Natural killer cell (primary cell): ENCODE results near the gene CD2AP. TPM values are rescaled to one million over a fixed set of nuclear protein-coding genes. Genes with fewer than 3 reads are reported as not detected.

Experiments used
- ATAC-seq, 3 donors: fragments of 150-1000 bp in 2 of 3; fragments of 200-7000 bp in 1 of 3; cut with Tn5 transposase; 1 replicate in 1 of 3; 2 replicates in 2 of 3; pipeline ENCODE4 v1.10.0; 2021; ENCODE audit warnings: mild to moderate bottlenecking in 2 of 3, moderate library complexity in 2 of 3
- DNase-seq, 2 donors: peaks; one replicate each; pipeline versions ENCODE4 v3.0.0 to v3.0.0-alpha.2; 2013 to 2021; ENCODE audit warnings: mixed read lengths in 1 of 2
- H3K27ac ChIP-seq: one replicate; pipeline ENCODE4 v1.5.1; 2013; ENCODE audit warnings: mild to moderate bottlenecking, low read length
- H3K27me3 ChIP-seq: one replicate; pipeline ENCODE4 v1.6.1; 2013; ENCODE audit warnings: low read length; ENCODE audit not compliant: control insufficient read depth, insufficient read depth
- H3K36me3 ChIP-seq: one replicate; pipeline ENCODE4 v1.6.1; 2013; ENCODE audit warnings: low read length; ENCODE audit not compliant: control insufficient read depth, insufficient read depth
- H3K4me1 ChIP-seq: one replicate; pipeline ENCODE4 v1.6.1; 2013; ENCODE audit warnings: low read length; ENCODE audit not compliant: control insufficient read depth, insufficient read depth
- H3K4me3 ChIP-seq: one replicate; pipeline ENCODE4 v1.5.1; 2013; ENCODE audit warnings: low read length
- H3K9me3 ChIP-seq: one replicate; pipeline ENCODE4 v1.6.1; 2013; ENCODE audit warnings: low read length; ENCODE audit not compliant: control insufficient read depth, insufficient read depth
- H3K27ac Mint-ChIP-seq, 2 donors: one replicate each; pipeline ENCODE4 v1.8.0; 2022; ENCODE audit warnings: mild to moderate bottlenecking in 2 of 2, mixed read lengths in 2 of 2, moderate library complexity in 1 of 2
- H3K27me3 Mint-ChIP-seq, 2 donors: one replicate each; pipeline ENCODE4 v1.8.0; 2022; ENCODE audit warnings: low read depth in 2 of 2, mixed read lengths in 2 of 2
- H3K36me3 Mint-ChIP-seq: one replicate; pipeline ENCODE4 v1.8.0; 2022; ENCODE audit warnings: mixed read lengths
- H3K4me1 Mint-ChIP-seq, 2 donors: one replicate each; pipeline ENCODE4 v1.8.0; 2022; ENCODE audit warnings: mixed read lengths in 2 of 2
- H3K4me3 Mint-ChIP-seq: one replicate; pipeline ENCODE4 v1.8.0; 2022; ENCODE audit warnings: mild to moderate bottlenecking, moderate library complexity, mixed read lengths
- H3K9me3 Mint-ChIP-seq, 2 donors: one replicate each; pipeline ENCODE4 v1.8.0; 2022; ENCODE audit warnings: mixed read lengths in 2 of 2
- WGBS: methylation state at CpG from one replicate; pipeline ENCODE4 v1.1.7; 2013; ENCODE audit warnings: missing lambda C conversion rate; ENCODE audit not compliant: insufficient coverage; 5-methylcytosine and 5-hydroxymethylcytosine counted together
- intact Hi-C: fragments of 100-400 bp; cut with micrococcal nuclease; formaldehyde crosslinking; loops from one replicate; pipeline ENCODE4 v1.14.2; 2022
- total RNA-seq, 4 donors: library from RNA; stranded (reverse); fragments of 120-200 nt in 1 of 4; gene quantifications; one replicate each; pipeline versions ENCODE4 v1.2.3 to v1.2.4, GENCODE V29; 2013 to 2022
- TF ChIP-seq, protein P1 (sequence below): fragments of 200-600 bp; IDR thresholded peaks from one replicate; pipeline ENCODE4 v1.8.0; 2022; ENCODE audit warnings: antibody characterized with exemption

The CD2AP gene
- total RNA-seq, 3 donors from 2014 or later (not counting 1 experiment from before 2014, with no cell fraction given), result 23.8 to 26.3 (median 26.3) TPM

DNA sequence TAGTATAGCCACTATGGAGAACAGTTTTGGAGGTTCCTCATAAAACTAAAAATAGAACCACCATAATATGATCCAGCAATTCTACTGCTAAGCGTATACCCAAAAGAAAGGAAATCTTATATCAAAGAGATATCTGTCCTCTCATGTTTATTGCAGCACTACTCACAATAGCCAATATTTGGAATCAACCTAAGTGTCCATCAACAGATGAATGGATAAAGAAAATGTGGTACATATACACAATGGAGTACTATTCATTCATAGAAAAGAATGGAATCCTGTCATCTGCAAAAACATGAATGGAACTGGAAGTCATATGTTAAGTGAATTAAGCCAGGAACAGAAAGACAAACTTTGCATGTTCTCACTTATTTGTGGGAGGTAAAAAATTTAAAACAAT lies 5.7 kb upstream of the CD2AP start:
- DNase-seq (no peak), ATAC-seq (no peak)
- H3K36me3 ChIP-seq, result no peaks in the 10 kb centered on the region
- Mint-ChIP-seq H3K36me3 (no peaks in the 10 kb centered on the region), H3K4me1 (peaks cover 0 to 3% of the 10 kb centered on the region in 2 donors), H3K4me3 (no peak overlapping the region), H3K27ac (no peak overlapping the region), H3K27me3 (peaks cover 16 to 23% of the 10 kb centered on the region in 2 donors), H3K9me3 (no peaks in the 10 kb centered on the region)
- H3K27ac ChIP-seq, result no peak overlapping the region
- H3K4me1 ChIP-seq, result peaks cover 3% of the 10 kb centered on the region
- H3K4me3 ChIP-seq, result no peak overlapping the region
- H3K27me3 ChIP-seq, result no peaks in the 10 kb centered on the region
- TF ChIP-seq, protein P1, sequence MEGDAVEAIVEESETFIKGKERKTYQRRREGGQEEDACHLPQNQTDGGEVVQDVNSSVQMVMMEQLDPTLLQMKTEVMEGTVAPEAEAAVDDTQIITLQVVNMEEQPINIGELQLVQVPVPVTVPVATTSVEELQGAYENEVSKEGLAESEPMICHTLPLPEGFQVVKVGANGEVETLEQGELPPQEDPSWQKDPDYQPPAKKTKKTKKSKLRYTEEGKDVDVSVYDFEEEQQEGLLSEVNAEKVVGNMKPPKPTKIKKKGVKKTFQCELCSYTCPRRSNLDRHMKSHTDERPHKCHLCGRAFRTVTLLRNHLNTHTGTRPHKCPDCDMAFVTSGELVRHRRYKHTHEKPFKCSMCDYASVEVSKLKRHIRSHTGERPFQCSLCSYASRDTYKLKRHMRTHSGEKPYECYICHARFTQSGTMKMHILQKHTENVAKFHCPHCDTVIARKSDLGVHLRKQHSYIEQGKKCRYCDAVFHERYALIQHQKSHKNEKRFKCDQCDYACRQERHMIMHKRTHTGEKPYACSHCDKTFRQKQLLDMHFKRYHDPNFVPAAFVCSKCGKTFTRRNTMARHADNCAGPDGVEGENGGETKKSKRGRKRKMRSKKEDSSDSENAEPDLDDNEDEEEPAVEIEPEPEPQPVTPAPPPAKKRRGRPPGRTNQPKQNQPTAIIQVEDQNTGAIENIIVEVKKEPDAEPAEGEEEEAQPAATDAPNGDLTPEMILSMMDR, result no peak
- no peaks in the 10 kb centered on the region for H3K9me3 ChIP-seq
- intact Hi-C loops, result no loop called here
- WGBS, result no CpG with 5 or more reads among the region's 1 CpG

DNA sequence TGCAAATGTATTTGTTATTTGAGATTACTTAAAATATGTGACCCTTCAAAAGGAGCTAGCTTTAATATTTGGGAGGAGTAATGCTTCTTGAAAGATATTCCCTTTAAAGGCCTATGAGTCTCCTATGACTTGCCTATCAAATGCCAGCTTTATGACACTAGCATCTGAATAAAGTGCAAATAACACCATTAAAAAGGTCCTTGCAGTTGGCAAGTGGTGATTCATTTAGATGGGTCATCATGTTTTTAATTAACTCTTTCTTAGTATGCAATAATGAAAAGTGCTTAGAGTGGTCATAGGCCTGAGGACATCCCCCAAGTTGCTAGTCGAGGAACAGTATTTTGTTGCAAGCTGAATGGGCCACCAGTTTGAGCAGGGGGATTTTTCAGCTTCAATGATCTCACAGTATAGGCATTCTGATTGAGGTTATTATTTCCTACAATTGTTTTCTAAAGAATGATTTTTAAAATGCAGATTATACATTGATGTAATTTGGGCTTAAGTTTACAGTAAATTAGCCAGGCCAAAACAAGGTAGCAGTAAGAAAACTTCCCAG lies 3.7 kb upstream of the CD2AP start:
- Histone ChIP-seq H3K36me3 (no peaks in the 10 kb centered on the region), H3K4me3 (no peak overlapping the region), H3K9me3 (no peaks in the 10 kb centered on the region), H3K4me1 (peaks cover 10% of the 10 kb centered on the region), H3K27me3 (no peaks in the 10 kb centered on the region), H3K27ac (no peak overlapping the region)
- WGBS, result 92% methylated on average over 1 of the region's 1 CpG
- DNase-seq (no peak), ATAC-seq (no peak)
- intact Hi-C loops, result no loop called here
- peaks cover 8 to 19% of the 10 kb centered on the region in 2 donors for H3K27me3 Mint-ChIP-seq
- H3K36me3 Mint-ChIP-seq, result no peaks in the 10 kb centered on the region
- H3K27ac Mint-ChIP-seq, result no peak overlapping the region
- H3K4me3 Mint-ChIP-seq, result no peak overlapping the region
- TF ChIP-seq, protein P1, result no peak
- H3K4me1 Mint-ChIP-seq, result peaks cover 13 to 15% of the 10 kb centered on the region in 2 donors
- no peaks in the 10 kb centered on the region for H3K9me3 Mint-ChIP-seq

DNA sequence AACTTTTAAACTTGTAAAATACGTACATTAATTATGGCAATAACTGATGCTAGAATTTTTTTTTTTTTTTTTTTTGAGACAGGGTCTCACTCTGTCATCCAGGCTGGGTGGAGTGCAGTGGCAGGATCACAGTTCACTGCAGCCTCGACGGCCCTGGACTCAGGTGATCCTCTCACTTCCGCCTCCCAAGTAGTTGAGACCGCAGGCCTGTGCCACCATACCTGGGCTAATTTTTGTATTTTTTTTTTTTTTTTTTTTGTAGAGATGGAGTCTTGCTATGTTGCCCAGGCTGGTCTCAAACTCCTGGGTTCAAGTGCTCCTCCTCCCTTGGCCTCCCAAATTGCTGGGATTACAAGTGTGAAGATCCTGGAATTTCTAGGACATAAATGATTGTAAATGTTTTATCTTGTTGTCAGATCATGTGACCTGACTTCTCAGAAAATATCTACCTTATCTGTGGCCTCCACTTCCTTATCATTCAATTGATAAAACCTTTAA lies 2.2 kb upstream of the CD2AP start:
- H3K9me3 ChIP-seq, result no peaks in the 10 kb centered on the region
- H3K27me3 ChIP-seq, result no peaks in the 10 kb centered on the region
- H3K9me3 Mint-ChIP-seq, result no peaks in the 10 kb centered on the region
- H3K36me3 ChIP-seq, result no peaks in the 10 kb centered on the region
- WGBS, result over 99% methylated on average over 5 of the region's 5 CpGs
- H3K4me3 Mint-ChIP-seq, result no peak overlapping the region
- no peak overlapping the region for H3K27ac Mint-ChIP-seq
- no peaks in the 10 kb centered on the region for H3K36me3 Mint-ChIP-seq
- no peak overlapping the region for H3K27ac ChIP-seq
- TF ChIP-seq, protein P1, result no peak
- H3K4me3 ChIP-seq, result no peak overlapping the region
- H3K4me1 ChIP-seq, result peaks cover 10% of the 10 kb centered on the region
- ATAC-seq (no peak), DNase-seq (no peak)
- intact Hi-C loops, result loop anchor here (5.0 kb wide), 1 partner anchor 63 kb away; no protein-coding TSS in a partner anchor
- H3K27me3 Mint-ChIP-seq, result peaks cover 3 to 8% of the 10 kb centered on the region in 2 donors
- H3K4me1 Mint-ChIP-seq, result peaks cover 18 to 27% of the 10 kb centered on the region in 2 donors
